Fibroblast of skin of left biceps (primary cell): Measurements from ENCODE around the gene LEKR1.
A peak's percentile ranks its signal among the peaks of the same experiment; 100 is the strongest.
"Not testable (repeated sequence)": the region's sequence is repeated elsewhere in the genome, so short reads cannot be mapped to it uniquely, and the experiment has no call there.

Experiments used
- DNase-seq, 2 experiments: peaks; one replicate each; pipeline ENCODE4 v3.0.0-alpha.2; 2013; ENCODE audit warnings: low read depth in 2 of 2

The LEKR1 gene

GRCh38 chr3:156826144-156826895 lies at the start of gene LEKR1:
Gene LEKR1, plus strand, starts transcription at chr3:156826353. Its CDS starts 2,977 bp downstream, at chr3:156829330.
- DNase-seq, result peak; percentile 49 to 51

- DNase-seq, result no peak
Observed at GRCh38 chr3:156776871-156777270, 49.3 kb upstream of the LEKR1 start.

GRCh38 chr3:156781310-156782230 lies 44.6 kb upstream of the LEKR1 start:
- no peak for DNase-seq

GRCh38 chr3:156782319-156782718 lies 43.8 kb upstream of the LEKR1 start:
- no peak for DNase-seq

- no peak for DNase-seq
Observed at GRCh38 chr3:156782921-156783320, 43.2 kb upstream of the LEKR1 start.

GRCh38 chr3:156787001-156787400 lies 39.2 kb upstream of the LEKR1 start:
- no peak for DNase-seq

GRCh38 chr3:156787926-156788663 lies 38.1 kb upstream of the LEKR1 start:
- peak; percentile 82 to 85 for DNase-seq

GRCh38 chr3:156788846-156789245 lies 37.3 kb upstream of the LEKR1 start:
- DNase-seq, result no peak

GRCh38 chr3:156790156-156790555 lies 36.0 kb upstream of the LEKR1 start:
- peak; percentile 60 to 72 for DNase-seq

- DNase-seq, result no peak
Observed at GRCh38 chr3:156792114-156792513, 34.0 kb upstream of the LEKR1 start.

- DNase-seq, result no peak
Observed at GRCh38 chr3:156792536-156792935, 33.6 kb upstream of the LEKR1 start.

GRCh38 chr3:156792945-156793344 lies 33.2 kb upstream of the LEKR1 start:
- no peak for DNase-seq

- DNase-seq, result no peak
Observed at GRCh38 chr3:156793400-156793799, 32.8 kb upstream of the LEKR1 start.

GRCh38 chr3:156793851-156794250 lies 32.3 kb upstream of the LEKR1 start:
- DNase-seq, result no peak

- DNase-seq, result no peak
Observed at GRCh38 chr3:156795890-156796481, 30.2 kb upstream of the LEKR1 start.

- no peak for DNase-seq
Observed at GRCh38 chr3:156797368-156797767, 28.8 kb upstream of the LEKR1 start.

- not testable (repeated sequence) for DNase-seq
Observed at GRCh38 chr3:156800287-156800686, 25.9 kb upstream of the LEKR1 start.

- DNase-seq, result no peak
Observed at GRCh38 chr3:156801746-156802145, 24.4 kb upstream of the LEKR1 start.

GRCh38 chr3:156802821-156803606 lies 23.1 kb upstream of the LEKR1 start:
- DNase-seq, result no peak

GRCh38 chr3:156803952-156804741 lies 22.0 kb upstream of the LEKR1 start:
- no peak for DNase-seq
